T47D (cell line): ENCODE measurements around the gene FRAS1.
A peak's percentile ranks its signal among the peaks of the same experiment; 100 is the strongest.
"Not testable (repeated sequence)": the region's sequence is repeated elsewhere in the genome, so short reads cannot be mapped to it uniquely, and the experiment has no call there.

Experiments
- DNase-seq, 2 experiments: peaks; one replicate each; pipeline versions ENCODE4 v3.0.0 to v3.0.0-alpha.2; 2011 to 2012; ENCODE audit warnings: low read depth in 1 of 2, low spot score in 1 of 2
- JUND ChIP-seq: IDR thresholded peaks from 2 replicates; pipeline ENCODE4 v1.6.1; 2012; ENCODE audit warnings: low read depth
- in situ Hi-C: cut with HindIII; loops from 2 replicates; pipeline ENCODE4 v1.10.0; 2016; ENCODE audit warnings: low sequenced_read_pairs, low pct_unique_long_range_greater_than_20kb

The FRAS1 gene

DNA sequence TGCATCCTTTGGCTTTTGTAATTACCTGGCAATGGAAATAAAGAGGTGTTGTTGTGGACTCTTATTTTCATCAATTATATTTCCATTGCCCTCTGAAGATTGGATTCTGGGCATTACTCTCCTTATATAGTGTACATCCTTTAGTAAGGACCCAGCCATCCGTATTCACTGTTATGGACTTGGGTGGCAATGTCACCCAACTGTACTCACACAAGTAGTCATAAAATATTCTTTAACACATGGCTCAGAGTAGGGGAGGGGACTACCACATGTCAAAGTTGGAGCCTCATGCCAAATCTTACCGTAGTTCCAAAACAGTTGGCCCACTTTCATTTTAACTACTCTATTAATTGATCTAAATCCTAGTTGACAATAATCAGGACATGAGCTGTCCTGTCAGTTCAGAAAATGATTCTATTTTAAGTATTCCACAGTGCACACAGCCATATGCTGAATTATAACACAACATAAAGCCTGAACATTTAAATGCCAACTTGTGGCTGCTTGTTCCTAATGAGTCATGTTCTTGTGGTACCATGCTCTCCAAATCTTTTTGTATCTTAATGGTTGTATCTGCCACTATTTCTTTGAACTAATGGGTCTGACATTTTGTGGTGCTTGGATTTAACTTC, 4.9 kb downstream of the FRAS1 start:
- TF ChIP-seq JUND, result no peak
- in situ Hi-C loops, result no loop called here
- no peak for DNase-seq

DNA sequence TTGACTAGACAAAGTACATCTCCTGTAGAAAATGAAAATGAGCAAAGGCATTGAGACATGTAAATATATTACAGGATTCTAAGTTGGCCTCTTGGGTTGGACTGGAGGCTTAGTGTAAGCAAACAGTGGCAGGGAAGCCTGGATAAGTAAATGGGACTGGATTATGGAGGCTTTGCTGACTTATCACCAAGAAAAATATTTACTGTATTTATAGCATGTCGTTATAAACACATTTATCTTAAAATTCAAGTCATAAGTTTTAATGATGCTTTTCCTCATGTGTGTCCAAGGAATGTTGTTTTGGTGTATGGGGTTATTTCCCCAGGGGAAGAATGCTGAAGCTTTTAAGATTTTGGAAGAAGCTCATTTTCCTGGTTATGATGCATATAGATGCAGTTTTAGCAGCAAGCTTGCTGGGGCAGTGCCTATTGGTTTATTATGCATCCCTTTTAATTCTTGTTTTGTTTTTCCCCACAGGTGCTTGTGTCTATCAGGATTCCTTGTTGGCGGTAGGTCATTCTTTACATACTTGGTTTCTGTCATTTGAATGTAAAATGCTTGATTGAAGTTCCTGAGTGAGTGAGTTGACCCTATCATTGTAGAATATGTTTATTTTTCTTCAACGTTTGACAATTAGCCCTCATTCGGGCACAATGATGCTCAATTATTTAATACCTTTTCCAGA, 8.5 kb downstream of the FRAS1 start:
- in situ Hi-C loops, result no loop called here
- DNase-seq, result no peak
- TF ChIP-seq JUND, result no peak

DNA sequence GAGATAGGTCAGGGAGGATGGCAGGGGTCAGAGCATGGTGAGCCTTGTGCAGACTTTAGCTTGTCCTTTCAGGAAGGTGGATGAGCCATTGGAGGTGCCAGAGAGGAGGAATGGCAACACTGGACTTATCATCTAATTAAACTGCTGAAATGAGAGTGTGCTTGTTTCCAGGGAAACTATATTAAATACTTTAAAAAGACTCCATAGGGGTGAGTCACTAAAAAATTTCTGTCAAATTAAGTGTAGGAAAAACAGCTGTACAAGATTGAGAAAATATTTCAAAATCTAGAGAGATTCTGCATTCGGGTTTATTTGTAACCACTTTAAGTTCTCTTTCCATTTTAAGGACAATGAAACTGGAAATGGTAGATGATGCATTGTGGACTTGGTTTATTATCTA, 11.4 kb downstream of the FRAS1 start:
- no peak for DNase-seq
- in situ Hi-C loops, result no loop called here
- no peak for TF ChIP-seq JUND

DNA sequence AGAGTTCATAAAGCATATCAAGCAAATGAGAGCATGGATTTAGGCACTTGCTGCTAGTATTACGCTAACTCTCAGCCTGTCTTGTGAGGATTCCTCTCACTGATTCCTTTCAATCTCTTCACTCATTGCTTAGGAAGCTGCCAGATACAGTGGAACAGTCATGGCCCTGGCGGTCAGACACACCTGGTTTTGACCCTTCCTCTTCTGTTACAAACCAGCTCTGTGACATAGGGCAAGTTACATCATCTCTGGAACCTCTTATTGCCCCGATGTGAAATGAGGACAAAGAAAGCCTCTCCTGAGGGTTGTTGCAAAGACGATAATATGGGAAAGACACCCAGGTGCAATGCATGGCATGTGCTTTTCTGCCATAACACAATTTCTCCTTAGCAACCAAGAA, 12.2 kb downstream of the FRAS1 start:
- in situ Hi-C loops, result no loop called here
- DNase-seq, result no peak
- TF ChIP-seq JUND, result no peak

DNA sequence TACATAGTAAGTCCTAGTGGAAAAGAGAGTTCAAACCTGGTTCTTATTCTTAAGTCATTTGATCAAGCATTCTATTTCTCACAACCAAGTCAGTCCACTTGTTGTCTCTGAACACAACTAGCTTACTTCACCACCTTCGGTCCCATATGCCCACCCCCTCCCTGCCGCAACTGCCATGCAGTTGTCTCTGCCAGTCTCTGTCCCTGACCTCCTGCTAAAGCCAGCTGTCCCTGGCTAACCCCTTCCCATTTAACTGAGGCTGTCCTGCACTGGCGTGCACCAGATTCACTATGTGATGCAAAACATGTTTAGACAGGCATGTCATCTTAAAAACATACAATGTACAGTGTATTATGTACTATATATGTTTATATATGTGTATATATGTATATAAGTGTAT, 12.7 kb downstream of the FRAS1 start:
- no peak for DNase-seq
- in situ Hi-C loops, result no loop called here
- no peak for TF ChIP-seq JUND

DNA sequence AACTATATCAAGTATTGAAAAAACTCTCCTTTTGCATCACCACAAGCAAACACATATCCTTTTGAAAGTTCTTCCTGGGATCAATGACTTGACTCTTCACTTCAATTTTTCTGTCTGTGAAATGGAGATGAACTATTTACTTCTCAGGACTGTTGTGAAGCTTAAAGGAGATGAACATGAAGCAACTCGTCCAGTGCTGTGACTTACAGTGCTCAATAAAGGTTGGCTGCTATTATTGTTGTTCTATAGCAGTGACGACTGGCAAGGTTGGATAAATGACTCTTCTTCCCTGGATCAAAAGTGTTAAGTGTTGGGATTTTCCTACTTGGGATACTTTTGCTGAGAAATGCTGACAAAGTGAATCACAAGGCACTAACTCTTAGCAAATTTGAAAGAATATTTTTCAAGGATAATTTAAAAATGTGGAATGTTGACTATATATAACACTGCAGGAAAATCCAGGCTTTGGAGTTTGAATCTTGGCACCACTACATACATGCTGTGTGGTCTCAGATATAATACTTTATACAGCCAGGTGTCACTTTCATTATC, 13.7 kb downstream of the FRAS1 start:
- no peak for DNase-seq
- in situ Hi-C loops, result no loop called here
- TF ChIP-seq JUND, result no peak

DNA sequence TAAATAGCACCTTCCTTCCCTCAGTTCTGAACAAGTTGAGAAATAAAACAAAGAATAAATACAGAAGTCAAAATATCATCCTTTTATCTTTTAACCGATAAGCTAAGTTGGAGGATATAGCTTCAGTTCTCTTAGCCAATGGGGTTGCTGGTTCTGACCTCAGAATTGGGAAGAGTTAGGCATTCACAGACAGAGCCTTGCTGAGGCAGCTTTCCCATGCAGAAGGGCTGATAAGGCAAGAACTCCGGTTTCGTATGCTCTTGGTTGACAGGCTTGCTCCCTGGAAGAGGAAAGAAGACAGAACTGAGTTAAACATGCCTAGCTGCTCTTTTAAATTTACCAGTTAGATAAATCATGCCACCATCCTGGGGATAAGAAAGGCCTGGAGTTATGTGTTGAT, 17.6 kb downstream of the FRAS1 start:
- in situ Hi-C loops, result no loop called here
- no peak for DNase-seq
- TF ChIP-seq JUND, result no peak

DNA sequence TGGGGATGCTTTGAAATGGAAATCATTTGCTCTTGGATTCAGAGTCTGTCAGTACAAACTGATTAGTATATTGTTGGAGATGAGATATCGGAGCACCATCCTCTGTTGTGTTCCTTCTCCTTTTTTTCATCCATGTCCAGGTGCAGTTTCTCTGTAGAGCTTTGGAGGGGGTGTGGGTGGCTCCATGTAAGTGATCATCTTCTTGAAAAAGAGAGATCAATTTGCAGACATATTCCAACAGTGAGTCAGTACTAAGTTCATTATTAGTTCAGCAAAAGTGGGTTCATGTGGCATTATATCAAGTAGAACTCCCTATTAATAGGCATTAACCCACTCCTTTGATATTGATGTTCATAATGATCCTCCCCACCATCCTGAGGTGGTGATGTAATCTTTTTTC, 18.9 kb downstream of the FRAS1 start:
- TF ChIP-seq JUND, result no peak
- no peak for DNase-seq
- in situ Hi-C loops, result no loop called here

DNA sequence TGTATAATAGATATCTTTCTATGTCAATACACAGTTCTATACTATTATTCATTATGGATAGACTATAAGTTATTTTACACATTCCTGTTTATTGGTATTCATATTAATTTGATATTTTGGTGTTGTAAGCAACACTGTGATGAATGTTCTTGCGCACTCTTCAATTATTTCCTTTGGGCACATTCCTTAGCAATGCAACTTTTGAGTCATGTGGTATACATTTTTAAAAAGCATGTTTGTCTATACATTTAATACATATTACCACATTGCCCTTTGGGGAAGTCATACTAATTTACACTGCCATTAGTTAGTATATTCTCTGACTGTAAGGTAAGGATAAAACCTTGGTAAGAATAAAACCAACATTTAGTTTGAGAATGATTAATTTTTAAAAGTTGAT, 21.0 kb downstream of the FRAS1 start:
- no peak for TF ChIP-seq JUND
- in situ Hi-C loops, result no loop called here
- DNase-seq, result no peak

DNA sequence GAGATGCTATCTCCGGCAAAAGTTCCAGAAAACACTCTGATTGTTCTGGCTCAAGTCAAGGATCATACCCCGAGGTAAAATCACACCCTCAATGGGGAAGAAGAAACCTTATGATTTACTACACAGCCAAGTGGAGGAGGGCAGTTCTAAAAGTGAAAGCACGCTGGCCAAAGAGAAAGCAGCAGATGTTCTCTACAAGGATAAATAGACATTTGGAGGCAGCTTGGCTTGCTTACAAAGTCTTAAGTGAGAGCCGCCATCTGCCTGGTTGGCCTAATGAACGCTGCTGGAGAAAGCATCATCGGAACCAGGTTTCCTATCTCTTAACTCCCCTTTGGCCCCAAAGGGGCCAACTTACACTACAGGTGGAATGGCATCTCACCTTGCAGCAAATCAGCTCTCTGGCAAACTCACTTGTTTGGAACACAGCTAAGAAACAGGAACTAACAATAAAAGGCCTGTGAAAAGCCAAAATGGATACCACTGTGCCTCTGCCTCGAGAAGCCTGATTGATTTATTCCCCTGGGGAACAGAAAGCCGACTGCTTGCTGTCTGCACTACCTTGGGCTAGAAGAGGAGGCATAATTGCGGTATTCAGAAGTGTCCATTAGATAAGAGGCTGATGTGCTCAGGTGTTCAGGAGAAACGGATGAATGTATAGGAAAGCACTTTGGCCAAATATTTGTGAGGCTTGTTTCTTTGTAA, 22.8 kb downstream of the FRAS1 start:
- no peak for TF ChIP-seq JUND
- in situ Hi-C loops, result no loop called here
- no peak for DNase-seq

DNA sequence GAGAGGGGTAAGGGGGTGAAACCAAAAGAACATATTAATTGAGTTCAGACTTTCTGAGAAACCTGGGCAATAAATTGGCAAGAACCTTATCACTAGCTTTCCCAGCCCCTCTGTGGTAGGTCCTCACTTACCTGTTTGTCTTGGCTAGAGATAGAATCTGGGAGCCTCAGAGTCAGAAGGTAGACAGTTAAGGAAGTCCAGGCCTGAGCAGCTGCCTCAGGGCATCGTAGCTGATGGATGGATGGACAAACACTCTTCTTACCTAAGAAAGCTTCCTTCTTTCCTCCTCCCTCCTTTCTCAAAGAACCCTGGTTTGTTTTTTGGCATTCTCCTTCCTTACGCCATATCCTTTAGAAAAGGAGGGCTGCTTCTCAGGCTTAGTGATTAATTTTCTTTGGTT, 24.4 kb downstream of the FRAS1 start:
- peak in 1 of 2 experiments; percentile 62 for DNase-seq
- in situ Hi-C loops, result no loop called here
- no peak for TF ChIP-seq JUND

DNA sequence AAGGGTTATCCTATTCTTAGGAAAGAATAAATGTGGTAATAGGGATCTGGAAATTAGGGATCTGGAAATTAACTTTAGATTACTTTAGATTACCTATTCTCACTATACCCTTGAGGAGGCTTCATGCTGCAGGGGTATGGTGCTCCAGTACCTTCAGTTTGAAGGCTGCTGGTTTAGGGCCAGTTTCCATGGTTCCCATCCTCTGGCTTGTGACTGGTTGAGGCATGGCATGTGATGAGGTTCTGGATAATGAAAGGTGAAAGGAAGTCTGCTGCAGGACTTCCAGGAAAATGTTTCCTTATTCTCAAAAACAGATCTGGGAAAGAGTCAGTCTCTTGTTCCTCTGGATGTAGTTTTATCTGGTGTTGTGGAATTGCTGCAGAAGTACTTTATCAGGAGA, 25.9 kb downstream of the FRAS1 start:
- no peak for TF ChIP-seq JUND
- in situ Hi-C loops, result no loop called here
- no peak for DNase-seq

DNA sequence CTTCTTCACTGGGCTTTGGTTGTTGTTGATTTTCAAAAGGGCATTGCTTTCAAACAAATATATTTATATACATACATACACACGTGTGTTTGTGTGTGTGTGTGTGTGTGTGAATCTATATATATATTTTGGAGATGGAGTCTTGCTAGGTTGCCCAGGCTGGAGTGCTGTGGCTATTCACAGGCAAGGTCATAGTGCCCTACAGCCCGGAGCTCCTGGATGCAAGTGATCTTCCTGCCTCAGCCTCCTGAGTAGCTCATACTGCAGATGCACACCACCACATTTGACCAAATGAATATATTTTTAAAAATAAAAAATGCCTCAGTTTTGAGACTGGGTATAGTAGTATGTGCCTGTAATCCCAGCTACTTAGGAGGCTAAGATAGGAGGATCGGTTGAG, 34.4 kb downstream of the FRAS1 start:
- DNase-seq, result no peak
- TF ChIP-seq JUND, result no peak
- in situ Hi-C loops, result no loop called here

DNA sequence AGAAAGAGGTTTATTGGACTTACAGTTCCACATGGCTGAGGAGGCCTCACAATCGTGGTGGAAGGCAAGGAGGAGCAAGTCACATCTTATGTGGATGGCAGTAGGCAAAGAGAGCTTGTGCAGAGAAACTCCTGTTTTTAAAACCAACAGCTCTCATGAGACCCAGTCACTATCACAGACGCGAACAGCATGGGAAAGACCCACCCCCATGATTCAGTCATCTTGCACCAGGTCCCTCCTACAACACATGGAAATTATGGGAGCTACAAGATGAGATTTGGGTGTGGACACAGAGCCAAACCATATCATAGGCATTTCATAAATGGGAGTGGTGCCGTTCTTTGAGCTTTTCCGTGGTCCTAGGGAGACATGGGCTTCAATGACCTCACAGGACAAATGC, 35.2 kb downstream of the FRAS1 start:
- in situ Hi-C loops, DNase-seq: not testable (repeated sequence)
